Colon (tissue), 2 donors: ENCODE data around the gene SNX30.

Experiments
- FAIRE-seq: peaks from 2 replicates; lab custom pipeline; 2012; peaks lifted over from hg19 to GRCh38; lab: Jason Lieb, UNC
- donor health status: control.
- donor health status: control.

SNX30 gene

GRCh38 chr9:112858625-112859147, 108.1 kb downstream of the SNX30 start:
- no peak for FAIRE-seq

GRCh38 chr9:112860451-112860850, 109.9 kb downstream of the SNX30 start:
- FAIRE-seq, result no peak

- FAIRE-seq, result no peak
These were observed 110.6 kb downstream of the SNX30 start for GRCh38 chr9:112861155-112861554.

GRCh38 chr9:112861638-112862555, 111.3 kb downstream of the SNX30 start:
- no peak for FAIRE-seq

- FAIRE-seq, result no peak
These were observed 112.7 kb downstream of the SNX30 start for GRCh38 chr9:112863214-112863613.

GRCh38 chr9:112863746-112864145, 113.2 kb downstream of the SNX30 start:
- no peak for FAIRE-seq

- FAIRE-seq, result no peak
These were observed 113.8 kb downstream of the SNX30 start for GRCh38 chr9:112864403-112864802.

GRCh38 chr9:112864982-112865381, 114.4 kb downstream of the SNX30 start:
- no peak for FAIRE-seq

- no peak for FAIRE-seq
These were observed 116.2 kb downstream of the SNX30 start for GRCh38 chr9:112866662-112867274.

- no peak for FAIRE-seq
These were observed 116.9 kb downstream of the SNX30 start for GRCh38 chr9:112867275-112867991.

- FAIRE-seq, result no peak
These were observed 117.9 kb downstream of the SNX30 start for GRCh38 chr9:112868461-112868860.

- no peak for FAIRE-seq
These were observed 118.5 kb downstream of the SNX30 start for GRCh38 chr9:112869041-112869529.

GRCh38 chr9:112869917-112870316, 119.4 kb downstream of the SNX30 start:
- FAIRE-seq, result no peak

- no peak for FAIRE-seq
These were observed 120.0 kb downstream of the SNX30 start for GRCh38 chr9:112870556-112870955.

GRCh38 chr9:112872019-112872418, 121.5 kb downstream of the SNX30 start:
- FAIRE-seq, result no peak

GRCh38 chr9:112873773-112874405, 123.3 kb downstream of the SNX30 start:
- no peak for FAIRE-seq

- FAIRE-seq, result no peak
These were observed 128.2 kb downstream of the SNX30 start for GRCh38 chr9:112878752-112879151.

- no peak for FAIRE-seq
These were observed 130.1 kb downstream of the SNX30 start for GRCh38 chr9:112880650-112881049.

GRCh38 chr9:112881331-112881730, 130.8 kb downstream of the SNX30 start:
- no peak for FAIRE-seq

- FAIRE-seq, result no peak
These were observed 133.5 kb downstream of the SNX30 start for GRCh38 chr9:112884101-112884500.

GRCh38 chr9:112884721-112885120, 134.2 kb downstream of the SNX30 start:
- FAIRE-seq, result no peak

- FAIRE-seq, result no peak
These were observed 134.8 kb downstream of the SNX30 start for GRCh38 chr9:112885324-112885723.
